ENCODE data around the gene DNAJC17.

DNA sequence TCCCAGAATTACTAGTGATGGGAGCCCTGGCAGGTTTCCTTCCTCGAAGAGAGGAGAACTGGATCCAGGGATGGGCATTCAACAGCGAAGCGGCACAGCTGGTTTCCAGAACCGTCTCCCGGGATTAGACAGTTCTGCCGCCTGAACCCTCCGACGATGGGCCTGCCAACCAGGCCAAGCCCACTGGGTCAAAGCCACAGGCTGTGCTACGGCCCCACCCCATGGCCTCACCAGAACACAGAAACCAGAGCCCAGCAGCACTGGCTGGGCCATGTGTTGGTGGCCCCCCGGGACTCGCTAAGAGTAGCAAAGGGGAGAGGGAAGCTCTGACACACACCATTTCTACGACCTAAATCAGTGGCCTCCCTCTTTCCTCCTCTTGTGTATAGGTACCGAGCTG lies 35.3 kb downstream of the DNAJC17 start:
- TF ChIP-seq, protein P1, sequence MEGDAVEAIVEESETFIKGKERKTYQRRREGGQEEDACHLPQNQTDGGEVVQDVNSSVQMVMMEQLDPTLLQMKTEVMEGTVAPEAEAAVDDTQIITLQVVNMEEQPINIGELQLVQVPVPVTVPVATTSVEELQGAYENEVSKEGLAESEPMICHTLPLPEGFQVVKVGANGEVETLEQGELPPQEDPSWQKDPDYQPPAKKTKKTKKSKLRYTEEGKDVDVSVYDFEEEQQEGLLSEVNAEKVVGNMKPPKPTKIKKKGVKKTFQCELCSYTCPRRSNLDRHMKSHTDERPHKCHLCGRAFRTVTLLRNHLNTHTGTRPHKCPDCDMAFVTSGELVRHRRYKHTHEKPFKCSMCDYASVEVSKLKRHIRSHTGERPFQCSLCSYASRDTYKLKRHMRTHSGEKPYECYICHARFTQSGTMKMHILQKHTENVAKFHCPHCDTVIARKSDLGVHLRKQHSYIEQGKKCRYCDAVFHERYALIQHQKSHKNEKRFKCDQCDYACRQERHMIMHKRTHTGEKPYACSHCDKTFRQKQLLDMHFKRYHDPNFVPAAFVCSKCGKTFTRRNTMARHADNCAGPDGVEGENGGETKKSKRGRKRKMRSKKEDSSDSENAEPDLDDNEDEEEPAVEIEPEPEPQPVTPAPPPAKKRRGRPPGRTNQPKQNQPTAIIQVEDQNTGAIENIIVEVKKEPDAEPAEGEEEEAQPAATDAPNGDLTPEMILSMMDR (IDR thresholded peaks at IDR 0.05) = no peak
- no peak for TF ChIP-seq POLR2A (IDR thresholded peaks at IDR 0.05)
